ENCODE results near the gene STAM. TPM values are rescaled to one million over a fixed set of nuclear protein-coding genes. Genes with fewer than 3 reads are reported as not detected.
A peak's percentile ranks its signal among the peaks of the same experiment; 100 is the strongest.

STAM gene
- total and polyA plus RNA-seq, 7 donors: 5.4 to 19.3 (median 13.7) TPM

DNA sequence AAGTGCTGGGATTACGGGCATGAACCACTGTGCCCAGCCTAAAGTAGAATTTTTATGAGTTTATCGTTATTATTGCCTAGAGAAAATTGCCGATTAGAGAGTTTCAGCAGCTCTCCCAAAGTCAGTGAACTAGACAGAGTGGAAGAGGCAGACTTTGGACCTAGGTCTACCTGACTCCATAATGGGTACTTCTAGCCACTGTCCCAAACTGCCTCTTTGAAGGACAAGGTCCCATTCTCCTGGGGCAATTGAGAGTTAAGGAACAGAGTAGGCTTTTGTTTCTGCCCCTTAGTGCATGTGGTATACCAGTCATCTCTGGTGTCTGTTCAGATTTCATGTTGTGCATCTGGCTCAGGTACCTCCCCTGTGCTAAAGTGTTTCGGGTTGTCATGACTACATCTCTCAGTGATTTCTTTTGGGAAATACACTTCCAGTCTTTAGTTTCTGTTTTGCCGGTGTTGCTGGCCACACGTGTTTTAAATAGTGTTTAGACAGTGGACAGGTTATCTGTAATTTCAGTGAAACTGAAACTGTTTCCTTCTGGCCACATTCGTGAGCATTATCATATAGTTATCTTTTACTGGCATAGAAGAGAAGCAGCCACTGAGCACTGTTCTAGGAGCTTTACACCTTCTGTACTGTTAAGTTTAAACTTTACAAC is 112.7 kb downstream of the STAM start:
- Histone ChIP-seq H3K27ac (no peak overlapping the region), H3K27me3 (no peaks in the 10 kb centered on the region), H3K4me3 (peak overlapping the region in 2 of 4 donors; percentile 4), H3K9me3 (no peaks in the 10 kb centered on the region), H3K4me1 (peaks cover 0 to 18% (median 11%) of the 10 kb centered on the region in 4 donors), H3K36me3 (no peaks in the 10 kb centered on the region)
- TF ChIP-seq POLR2AphosphoS5 (IDR thresholded peaks at IDR 0.05) (peak in 1 of 4 donors; percentile 15), EP300 (IDR thresholded peaks at IDR 0.05) (no peak), POLR2A (IDR thresholded peaks at IDR 0.05) (no peak)
- WGBS, 2 donors: 13 to 39% methylated on average over 7 of the region's 7 CpGs
- DNase-seq: no peak
- intact Hi-C loops (cut with DNase I): no loop called here

DNA sequence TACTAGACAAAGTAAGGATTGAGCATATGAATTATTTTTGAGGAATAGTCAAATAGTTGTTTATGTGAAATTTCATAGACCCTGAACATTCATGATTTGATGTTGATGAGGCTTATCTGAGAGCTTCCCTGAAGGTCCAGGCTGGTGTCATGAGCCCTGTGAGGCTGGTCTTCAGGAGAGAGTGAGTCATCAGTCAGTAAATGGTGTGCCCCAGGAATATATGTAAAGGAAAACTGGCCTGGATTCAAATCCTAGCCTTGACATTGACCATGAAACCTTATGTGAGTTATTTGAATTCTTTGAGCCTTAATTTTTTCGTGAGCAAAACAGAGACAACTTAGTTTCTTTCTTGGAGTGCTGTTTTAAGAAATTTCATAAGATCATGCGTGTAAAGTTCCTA is 114.2 kb downstream of the STAM start:
- Histone ChIP-seq H3K27me3 (no peaks in the 10 kb centered on the region), H3K9me3 (no peaks in the 10 kb centered on the region), H3K4me1 (peaks cover 0 to 18% (median 11%) of the 10 kb centered on the region in 4 donors), H3K4me3 (no peak overlapping the region), H3K36me3 (no peaks in the 10 kb centered on the region), H3K27ac (no peak overlapping the region)
- 46 to 82% methylated on average over 2 of the region's 2 CpGs for WGBS, 2 donors
- intact Hi-C loops (cut with DNase I): no loop called here
- TF ChIP-seq POLR2A (IDR thresholded peaks at IDR 0.05): no peak
- no peak for TF ChIP-seq POLR2AphosphoS5 (IDR thresholded peaks at IDR 0.05)
- TF ChIP-seq, protein P1, sequence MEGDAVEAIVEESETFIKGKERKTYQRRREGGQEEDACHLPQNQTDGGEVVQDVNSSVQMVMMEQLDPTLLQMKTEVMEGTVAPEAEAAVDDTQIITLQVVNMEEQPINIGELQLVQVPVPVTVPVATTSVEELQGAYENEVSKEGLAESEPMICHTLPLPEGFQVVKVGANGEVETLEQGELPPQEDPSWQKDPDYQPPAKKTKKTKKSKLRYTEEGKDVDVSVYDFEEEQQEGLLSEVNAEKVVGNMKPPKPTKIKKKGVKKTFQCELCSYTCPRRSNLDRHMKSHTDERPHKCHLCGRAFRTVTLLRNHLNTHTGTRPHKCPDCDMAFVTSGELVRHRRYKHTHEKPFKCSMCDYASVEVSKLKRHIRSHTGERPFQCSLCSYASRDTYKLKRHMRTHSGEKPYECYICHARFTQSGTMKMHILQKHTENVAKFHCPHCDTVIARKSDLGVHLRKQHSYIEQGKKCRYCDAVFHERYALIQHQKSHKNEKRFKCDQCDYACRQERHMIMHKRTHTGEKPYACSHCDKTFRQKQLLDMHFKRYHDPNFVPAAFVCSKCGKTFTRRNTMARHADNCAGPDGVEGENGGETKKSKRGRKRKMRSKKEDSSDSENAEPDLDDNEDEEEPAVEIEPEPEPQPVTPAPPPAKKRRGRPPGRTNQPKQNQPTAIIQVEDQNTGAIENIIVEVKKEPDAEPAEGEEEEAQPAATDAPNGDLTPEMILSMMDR (IDR thresholded peaks at IDR 0.05): no peak
- TF ChIP-seq EP300 (IDR thresholded peaks at IDR 0.05): no peak
- DNase-seq: no peak

DNA sequence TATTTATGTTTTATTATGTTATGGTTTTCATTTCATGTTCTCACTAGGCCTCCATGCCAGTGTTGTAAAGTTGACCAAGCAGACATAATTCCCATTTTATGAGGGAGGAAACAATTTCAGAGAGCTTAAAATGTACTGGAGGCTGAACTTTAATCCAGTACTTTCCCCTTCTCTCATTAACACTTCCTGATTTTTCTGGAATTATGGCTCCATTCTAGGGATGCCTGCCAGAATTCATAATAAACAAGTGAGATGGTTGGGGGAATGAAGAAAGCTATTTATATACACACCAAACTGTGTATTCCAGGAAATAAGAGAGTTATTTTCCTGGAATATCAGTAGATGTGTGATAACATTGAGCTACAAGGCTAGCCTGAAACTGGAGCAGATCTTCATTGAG is 114.9 kb downstream of the STAM start:
- no peak for DNase-seq
- no peaks in the 10 kb centered on the region for H3K27me3 ChIP-seq
- no peak overlapping the region for H3K4me3 ChIP-seq
- H3K36me3 ChIP-seq: no peaks in the 10 kb centered on the region
- H3K27ac ChIP-seq: peak overlapping the region in 1 of 4 donors; percentile 4
- H3K4me1 ChIP-seq: peaks cover 0 to 18% (median 11%) of the 10 kb centered on the region in 4 donors
- intact Hi-C loops (cut with DNase I): no loop called here
- H3K9me3 ChIP-seq: no peaks in the 10 kb centered on the region
- TF ChIP-seq POLR2AphosphoS5 (IDR thresholded peaks at IDR 0.05) (no peak), POLR2A (IDR thresholded peaks at IDR 0.05) (no peak), EP300 (IDR thresholded peaks at IDR 0.05) (no peak)
- TF ChIP-seq, protein P1 (IDR thresholded peaks at IDR 0.05): no peak

DNA sequence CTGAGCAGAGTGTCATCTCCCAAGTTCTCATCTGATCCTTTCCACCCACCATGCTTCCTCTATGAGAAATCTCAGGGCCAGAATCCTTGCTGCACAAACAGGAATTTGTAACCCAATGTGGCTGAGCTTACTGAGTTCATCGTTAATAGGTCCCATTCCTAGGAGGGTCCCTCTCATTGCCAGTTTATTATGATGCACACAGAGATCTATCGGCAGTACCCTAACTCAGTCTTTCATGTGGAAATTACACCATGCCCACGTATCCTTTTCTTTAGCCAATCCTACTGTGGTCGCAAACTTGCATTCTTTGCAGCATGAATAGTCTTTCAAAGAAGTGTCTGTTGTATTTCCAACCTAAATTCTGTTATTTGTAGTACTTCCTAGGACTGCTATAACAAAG is 120.2 kb downstream of the STAM start:
- TF ChIP-seq, protein P1 (IDR thresholded peaks at IDR 0.05): no peak
- no peak for TF ChIP-seq EP300 (IDR thresholded peaks at IDR 0.05)
- TF ChIP-seq POLR2AphosphoS5 (IDR thresholded peaks at IDR 0.05): no peak
- no peak for TF ChIP-seq POLR2A (IDR thresholded peaks at IDR 0.05)
- intact Hi-C loops (cut with DNase I): no loop called here
- Histone ChIP-seq H3K4me3 (no peak overlapping the region), H3K36me3 (no peaks in the 10 kb centered on the region), H3K27ac (no peak overlapping the region), H3K27me3 (no peaks in the 10 kb centered on the region), H3K4me1 (peaks cover 0 to 2% (median 0%) of the 10 kb centered on the region in 4 donors), H3K9me3 (peaks cover 0 to 2% (median 0%) of the 10 kb centered on the region in 4 donors)
- no peak for DNase-seq
- WGBS, 2 donors: 85 to 86% methylated on average over 4 of the region's 4 CpGs

DNA sequence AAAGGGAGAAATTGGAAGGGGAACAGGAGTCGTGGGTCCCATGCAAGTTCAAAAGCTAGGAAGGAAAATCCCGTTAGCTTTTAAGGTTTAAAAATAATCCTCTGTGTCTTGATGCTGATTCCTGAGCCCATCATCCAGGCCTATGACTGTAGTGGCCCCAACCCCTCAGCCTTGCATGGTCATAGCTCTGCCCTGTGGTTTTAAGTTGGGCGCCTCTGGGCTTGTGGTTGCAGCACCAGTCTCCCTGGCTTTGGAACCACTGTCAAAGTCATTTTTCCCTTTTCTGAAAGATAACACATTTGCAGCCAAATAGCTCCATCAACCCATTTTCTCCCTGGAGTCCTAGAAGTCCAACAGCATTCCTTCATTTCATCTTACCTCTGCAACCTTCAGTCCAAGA is 121.7 kb downstream of the STAM start:
- Histone ChIP-seq H3K27ac (no peak overlapping the region), H3K4me3 (no peak overlapping the region), H3K9me3 (peaks cover 0 to 2% (median 0%) of the 10 kb centered on the region in 4 donors), H3K27me3 (no peaks in the 10 kb centered on the region), H3K36me3 (no peaks in the 10 kb centered on the region), H3K4me1 (no peaks in the 10 kb centered on the region)
- no peak for TF ChIP-seq POLR2AphosphoS5 (IDR thresholded peaks at IDR 0.05)
- TF ChIP-seq POLR2A (IDR thresholded peaks at IDR 0.05): no peak
- TF ChIP-seq, protein P1 (IDR thresholded peaks at IDR 0.05): no peak
- TF ChIP-seq EP300 (IDR thresholded peaks at IDR 0.05): no peak
- intact Hi-C loops (cut with DNase I): no loop called here
- 58 to 74% methylated on average over 3 of the region's 3 CpGs for WGBS, 2 donors
- DNase-seq: no peak

Small RNA genes lying within 50 kb of the gene (small RNA-seq; reads per million reads assigned to genes)
- 0 reads per million in 3 donors for gene AC069542.2

Other genes starting within 250 kb of the STAM start
- gene ST8SIA6, start 189.6 kb upstream of the STAM start, total RNA-seq: 1 to 10 TPM in 3 of 4 donors, under 1 TPM in 1; 0.66 to 2.6 (median 1.3) TPM
- gene ST8SIA6, start 189.6 kb upstream of the STAM start, polyA plus RNA-seq: under 1 TPM in 1 of 3 donors, not detected in 2; 0.50 TPM
- gene HACD1, start 26.8 kb upstream of the STAM start, total RNA-seq: 10 to 100 TPM; 45.1 to 85.3 (median 79.0) TPM
- 1 to 10 TPM in 2 of 3 donors, not detected in 1; 3.0 to 3.2 TPM for gene HACD1, start 26.8 kb upstream of the STAM start, polyA plus RNA-seq
- gene TMEM236, start 108.0 kb downstream of the STAM start, total RNA-seq: 1 to 10 TPM in 2 of 4 donors, under 1 TPM in 2; 0.28 to 1.8 (median 1.00) TPM
- gene TMEM236, start 108.0 kb downstream of the STAM start, polyA plus RNA-seq: 10 to 100 TPM in 1 of 3 donors, 1 to 10 TPM in 2; 2.4 to 10.5 (median 4.9) TPM
- gene MRC1, start 165.2 kb downstream of the STAM start, total RNA-seq: 10 to 100 TPM; 18.8 to 71.7 (median 44.4) TPM
- 10 to 100 TPM in 1 of 3 donors, 1 to 10 TPM in 2; 5.4 to 28.0 (median 8.8) TPM for gene MRC1, start 165.2 kb downstream of the STAM start, polyA plus RNA-seq